Measurements from ENCODE around the gene PDE6C. TPM values are rescaled to one million over a fixed set of nuclear protein-coding genes. Genes with fewer than 3 reads are reported as not detected.
A peak's percentile ranks its signal among the peaks of the same experiment; 100 is the strongest.

PDE6C gene
- total and polyA plus RNA-seq, 2 donors (not counting 1 experiment from before 2014, with no cell fraction given): not detected

DNA sequence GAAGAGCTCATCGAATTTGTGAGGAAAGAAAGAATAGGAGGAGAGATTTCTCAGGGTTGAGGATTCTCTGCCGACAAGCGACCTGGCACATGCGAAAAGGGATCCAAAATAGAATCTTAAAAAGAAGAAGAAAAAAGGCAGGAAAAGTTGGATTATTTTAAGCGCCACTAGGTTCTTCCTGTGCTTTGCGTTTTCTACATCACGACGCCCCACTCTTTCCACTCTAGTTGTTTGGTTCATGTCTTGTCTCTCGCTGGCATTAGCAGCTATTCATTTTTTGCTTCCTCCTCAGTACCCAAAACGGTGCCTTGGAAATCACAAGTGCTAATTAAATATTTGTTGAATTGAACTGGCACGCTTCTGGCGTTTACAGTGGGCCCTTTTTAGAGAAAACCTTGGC, 90.7 kb downstream of the PDE6C start:
- 3% methylated on average over 3 of the region's 12 CpGs for WGBS (ENCODE audit: insufficient coverage)

More for the DNA sequence above, 90.7 kb downstream of the PDE6C start:
- no peaks in the 10 kb centered on the region for H3K79me2 ChIP-seq (ENCODE audit: control insufficient read depth, insufficient read depth, low read length)
- Mint-ChIP-seq H3K4me3 (no peak overlapping the region), H3K27me3 (no peaks in the 10 kb centered on the region), H3K9me3 (ENCODE audit: insufficient read depth) (no peaks in the 10 kb centered on the region), H3K27ac (no peak overlapping the region), H3K4me1 (peaks cover 9% of the 10 kb centered on the region)
- intact Hi-C loops (cut with micrococcal nuclease): loop anchor here (2.0 to 10.0 kb wide), 7 partner anchors 48 to 1906 kb away; partner anchors contain the start of genes CPEB3, HELLS, KIF11 and MARCHF5
- H3K9ac ChIP-seq (ENCODE audit: low read length): peak overlapping the region; percentile 81
- H4K20me1 ChIP-seq (ENCODE audit: control insufficient read depth, insufficient read depth, low read length, poor library complexity, severe bottlenecking): no peaks in the 10 kb centered on the region
- ChIA-PET CTCF (interaction anchor here (0.9 to 3.1 kb wide), 7 partner anchors 11 to 617 kb away, joined by 3 to 40 read pairs (median 5); no protein-coding TSS in a partner anchor), POLR2A (interaction anchor here (1.3 to 1.5 kb wide), 3 partner anchors 40 to 113 kb away, joined by 3 to 4 read pairs (median 3); no protein-coding TSS in a partner anchor)
- peak overlapping the region; percentile 77 for H3K4me2 ChIP-seq (replicated peaks; ENCODE audit: low read depth, low read length, poor library complexity, severe bottlenecking)
- no peaks in the 10 kb centered on the region for H3K9me3 ChIP-seq (ENCODE audit: control extremely low read depth in 1 of 3, control insufficient read depth in 2 of 3, insufficient read depth in 1 of 3, low read length in 2 of 3)
- DNase-seq (no peak), ATAC-seq (ENCODE audit: low read depth) (no peak)
- H3K27me3 ChIP-seq (replicated peaks in 1 of 4; ENCODE audit: control extremely low read depth in 1 of 4, control insufficient read depth in 3 of 4, insufficient read depth in 4 of 4, low read length in 3 of 4): no peaks in the 10 kb centered on the region
- peak overlapping the region; percentile 90 for H2AFZ ChIP-seq (ENCODE audit: insufficient read depth, low read depth, low read length, poor library complexity, severe bottlenecking)
- H3K4me1 ChIP-seq (ENCODE audit: control insufficient read depth in 2 of 2, insufficient read depth in 2 of 2, low read length in 2 of 2): peaks cover 11% of the 10 kb centered on the region in 2 donors
- H3K4me3 ChIP-seq (ENCODE audit: control extremely low read depth in 1 of 5, extremely low read depth in 1 of 5, insufficient read depth in 1 of 5, low read depth in 2 of 5, low read length in 4 of 5): peak overlapping the region; percentile 79 to 98 (median 91)
- H3K36me3 ChIP-seq (replicated peaks in 1 of 2; ENCODE audit: control extremely low read depth in 1 of 2, control insufficient read depth in 1 of 2, extremely low read depth in 1 of 2, insufficient read depth in 2 of 2, low read length in 1 of 2): peaks cover 3 to 4% of the 10 kb centered on the region in 2 experiments
- peak overlapping the region; percentile 63 to 92 for H3K27ac ChIP-seq (ENCODE audit: low read length in 2 of 2)
- TF ChIP-seq CTCF (IDR thresholded peaks at IDR 0.05) (no peak), EZH2 (IDR thresholded peaks at IDR 0.05; ENCODE audit: borderline replicate concordance, insufficient read depth, low read depth, low read length, poor library complexity, severe bottlenecking) (no peak)

All from B cell (primary cell).